Suppressor macrophage treated with lipopolysaccharide for 4 hours (primary cell): Measurements from ENCODE around the gene CCDC185.
"Not testable (repeated sequence)": the region's sequence is repeated elsewhere in the genome, so short reads cannot be mapped to it uniquely, and the experiment has no call there.

ENCODE experiments used
- DNase-seq: peaks from one replicate; pipeline ENCODE4 v3.0.0-alpha.2; 2020

The CCDC185 gene

GRCh38 chr1:223394706-223395105 lies 1.5 kb downstream of the CCDC185 start:
- DNase-seq = no peak

- not testable (repeated sequence) for DNase-seq
These were observed 6.2 kb downstream of the CCDC185 start for GRCh38 chr1:223399393-223399792.

- peak; percentile 47 for DNase-seq
These were observed 8.9 kb downstream of the CCDC185 start for GRCh38 chr1:223401873-223402789.

- no peak for DNase-seq
These were observed 9.6 kb downstream of the CCDC185 start for GRCh38 chr1:223402790-223403142.

- peak; percentile 3 for DNase-seq
These were observed 10.1 kb downstream of the CCDC185 start for GRCh38 chr1:223403184-223403815.

- no peak for DNase-seq
These were observed 12.3 kb downstream of the CCDC185 start for GRCh38 chr1:223405507-223405906.

GRCh38 chr1:223410036-223410435 lies 16.8 kb downstream of the CCDC185 start:
- no peak for DNase-seq

GRCh38 chr1:223411309-223411708 lies 18.1 kb downstream of the CCDC185 start:
- no peak for DNase-seq

GRCh38 chr1:223411710-223412109 lies 18.5 kb downstream of the CCDC185 start:
- no peak for DNase-seq

- no peak for DNase-seq
These were observed 20.0 kb downstream of the CCDC185 start for GRCh38 chr1:223413216-223413615.

GRCh38 chr1:223417444-223417843 lies 24.2 kb downstream of the CCDC185 start:
- no peak for DNase-seq

- no peak for DNase-seq
These were observed 24.9 kb downstream of the CCDC185 start for GRCh38 chr1:223417903-223418663.

GRCh38 chr1:223419115-223419514 lies 25.9 kb downstream of the CCDC185 start:
- no peak for DNase-seq

GRCh38 chr1:223419561-223419960 lies 26.3 kb downstream of the CCDC185 start:
- DNase-seq = no peak

- no peak for DNase-seq
These were observed 27.8 kb downstream of the CCDC185 start for GRCh38 chr1:223421025-223421424.

- no peak for DNase-seq
These were observed 28.5 kb downstream of the CCDC185 start for GRCh38 chr1:223421676-223422075.

- no peak for DNase-seq
These were observed 29.7 kb downstream of the CCDC185 start for GRCh38 chr1:223422911-223423310.

GRCh38 chr1:223423641-223424233 lies 30.5 kb downstream of the CCDC185 start:
- no peak for DNase-seq

GRCh38 chr1:223425550-223425949 lies 32.3 kb downstream of the CCDC185 start:
- no peak for DNase-seq

- no peak for DNase-seq
These were observed 33.7 kb downstream of the CCDC185 start for GRCh38 chr1:223426936-223427335.

GRCh38 chr1:223429313-223429731 lies 36.1 kb downstream of the CCDC185 start:
- no peak for DNase-seq

GRCh38 chr1:223429821-223430220 lies 36.6 kb downstream of the CCDC185 start:
- no peak for DNase-seq

GRCh38 chr1:223430236-223430635 lies 37.0 kb downstream of the CCDC185 start:
- no peak for DNase-seq
